PC-3 (cell line): ENCODE results near the gene COL6A1.
"Not testable (repeated sequence)": the region's sequence is repeated elsewhere in the genome, so short reads cannot be mapped to it uniquely, and the experiment has no call there.

ENCODE experiments used
- EZH2 ChIP-seq: fragments of 300-600 bp; sonication (generic); IDR thresholded peaks from one replicate; pipeline ENCODE4 v1.6.1; 2017; ENCODE audit warnings: antibody characterized with exemption, mild to moderate bottlenecking, low read length; ENCODE audit not compliant: unreplicated experiment
- EZH2phosphoT487 ChIP-seq: fragments of 300-600 bp; sonication (generic); IDR thresholded peaks from 2 replicates; pipeline ENCODE4 v1.6.1; 2018; ENCODE audit warnings: mild to moderate bottlenecking, antibody characterized with exemption, low read length, borderline replicate concordance

- not testable (repeated sequence) for TF ChIP-seq EZH2, EZH2phosphoT487
Observed at GRCh38 chr21:45961408-45961807, 20.2 kb upstream of the COL6A1 start.
